Erythroblast (primary cell): ENCODE measurements around the gene NDST4.
"Not testable (repeated sequence)": the region's sequence is repeated elsewhere in the genome, so short reads cannot be mapped to it uniquely, and the experiment has no call there.

Experiments
- GATA1 ChIP-seq: IDR thresholded peaks from 2 replicates; pipeline ENCODE4 v1.6.1; 2011; ENCODE audit warnings: low read depth, mild to moderate bottlenecking, control low read depth, low read length, moderate library complexity
- POLR2A ChIP-seq: IDR thresholded peaks from 2 replicates; pipeline ENCODE4 v1.6.1; 2011; ENCODE audit warnings: mild to moderate bottlenecking, low read length

GRCh38 chr4:114980399-114980798 is 133.0 kb downstream of the NDST4 start:
- not testable (repeated sequence) for TF ChIP-seq POLR2A, GATA1
